Activated naive CD8-positive, alpha-beta T cell treated with anti-CD3 and anti-CD28 coated beads for 36 hours (primary cell): ENCODE data around the gene ZPBP. TPM values are rescaled to one million over a fixed set of nuclear protein-coding genes. Genes with fewer than 3 reads are reported as not detected.

ENCODE experiments used
- DNase-seq: peaks from one replicate; pipeline ENCODE4 v3.0.0; 2021
- H3K27ac Mint-ChIP-seq: one replicate; pipeline ENCODE4 v1.8.0; 2022; ENCODE audit warnings: mild to moderate bottlenecking, moderate library complexity, mixed read lengths
- H3K27me3 Mint-ChIP-seq: one replicate; pipeline ENCODE4 v1.8.0; 2022; ENCODE audit warnings: mild to moderate bottlenecking, mixed read lengths
- H3K36me3 Mint-ChIP-seq: one replicate; pipeline ENCODE4 v1.8.0; 2021; ENCODE audit warnings: mild to moderate bottlenecking, mixed read lengths
- H3K4me1 Mint-ChIP-seq: one replicate; pipeline ENCODE4 v1.8.0; 2021; ENCODE audit warnings: mixed read lengths
- H3K4me3 Mint-ChIP-seq: one replicate; pipeline ENCODE4 v1.8.0; 2022; ENCODE audit warnings: mild to moderate bottlenecking, moderate library complexity, mixed read lengths
- H3K9me3 Mint-ChIP-seq: one replicate; pipeline ENCODE4 v1.8.0; 2022; ENCODE audit warnings: mixed read lengths
- total RNA-seq, 2 experiments: library from RNA; stranded (reverse); gene quantifications; one replicate each; pipeline ENCODE4 v1.2.3, GENCODE V29; 2021

The ZPBP gene
- total RNA-seq, 2 experiments from 2014 or later = 0.37 TPM; not detected in 1

DNA sequence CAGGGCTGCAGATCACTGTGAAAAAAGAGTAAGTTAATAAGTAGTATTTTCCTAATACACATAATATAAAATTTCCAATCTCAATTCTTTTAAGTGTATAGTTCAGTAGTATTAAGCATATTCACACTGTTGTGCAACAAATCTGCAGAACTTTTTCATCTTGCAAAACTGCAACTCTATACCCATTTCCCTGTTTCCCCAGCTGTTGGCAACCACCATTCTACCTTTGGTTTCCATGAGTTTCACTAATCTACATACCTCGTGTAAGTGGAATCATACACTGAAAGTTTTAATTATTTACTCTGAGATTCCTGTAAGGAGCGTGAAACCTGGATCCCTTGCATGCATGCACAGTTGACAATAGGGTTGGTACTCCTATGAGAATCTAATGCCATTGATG is 155.4 kb downstream of the ZPBP start:
- DNase-seq = no peak
- Mint-ChIP-seq H3K27ac (no peak overlapping the region), H3K9me3 (peaks cover 4% of the 10 kb centered on the region), H3K4me3 (no peak overlapping the region), H3K4me1 (no peaks in the 10 kb centered on the region), H3K27me3 (no peaks in the 10 kb centered on the region), H3K36me3 (no peaks in the 10 kb centered on the region)

DNA sequence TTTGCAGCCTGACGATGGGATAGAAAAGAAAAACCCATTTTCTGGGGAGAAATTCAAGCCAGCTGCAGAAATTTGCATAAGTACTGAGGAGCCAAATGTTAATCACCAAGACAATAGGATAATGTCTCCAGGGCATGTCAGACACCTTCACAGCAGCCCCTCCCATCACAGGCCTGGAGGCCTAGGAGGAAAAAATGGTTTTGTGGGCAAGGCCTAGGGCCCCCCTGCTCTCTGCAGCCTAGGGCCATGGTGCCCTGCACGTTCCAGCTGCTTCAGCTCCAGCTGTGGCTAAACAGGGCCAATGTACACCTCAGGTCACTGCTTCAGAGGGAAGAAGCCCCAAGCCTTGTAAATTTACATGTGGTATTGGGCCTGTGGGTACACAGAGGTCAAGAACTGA is 161.4 kb downstream of the ZPBP start:
- Mint-ChIP-seq H3K4me1 (no peaks in the 10 kb centered on the region), H3K9me3 (peaks cover 19% of the 10 kb centered on the region), H3K4me3 (no peak overlapping the region), H3K36me3 (peaks cover 5% of the 10 kb centered on the region), H3K27ac (no peak overlapping the region), H3K27me3 (no peaks in the 10 kb centered on the region)
- DNase-seq = no peak

DNA sequence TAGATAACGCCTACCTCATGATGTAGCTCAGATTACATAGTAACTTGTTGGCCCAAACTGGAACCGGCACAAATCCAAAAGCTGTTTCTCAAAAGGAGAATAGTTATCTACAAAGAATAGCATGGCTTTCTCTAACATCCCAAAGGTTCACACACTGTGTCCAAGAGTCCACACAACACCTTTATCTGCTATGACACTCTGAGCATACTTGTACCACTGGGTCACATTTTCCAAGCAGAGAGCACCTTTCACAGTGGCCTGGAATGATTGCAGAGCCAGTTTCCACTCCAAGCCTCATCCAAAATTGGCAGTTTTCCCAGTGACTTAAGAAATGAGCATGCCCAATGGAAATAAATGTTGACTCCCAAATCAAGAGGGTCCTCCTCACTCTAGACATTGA is 164.3 kb downstream of the ZPBP start:
- Mint-ChIP-seq H3K4me3 (no peak overlapping the region), H3K27ac (no peak overlapping the region), H3K9me3 (peaks cover 19% of the 10 kb centered on the region), H3K4me1 (no peaks in the 10 kb centered on the region), H3K36me3 (peaks cover 5% of the 10 kb centered on the region), H3K27me3 (no peaks in the 10 kb centered on the region)
- no peak for DNase-seq

DNA sequence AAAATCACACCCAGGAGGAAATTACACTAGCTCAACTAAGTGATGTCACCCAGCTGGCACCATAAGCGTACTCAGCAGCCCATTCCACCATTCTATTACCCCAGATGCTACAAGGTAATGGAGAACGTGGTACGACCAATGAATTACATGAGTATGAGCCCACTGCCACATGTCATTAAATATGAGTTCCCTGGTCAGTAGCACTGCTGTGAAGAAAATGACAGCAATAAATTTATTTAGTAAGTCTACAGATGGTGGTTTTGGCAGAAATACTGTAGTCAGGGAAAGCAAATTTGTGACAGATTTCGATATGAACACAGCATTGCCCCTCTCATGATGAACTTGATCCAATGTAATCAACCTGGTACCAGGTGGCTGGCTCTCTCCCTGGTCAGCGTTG is 165.4 kb downstream of the ZPBP start:
- Mint-ChIP-seq H3K36me3 (peaks cover 5% of the 10 kb centered on the region), H3K9me3 (peaks cover 17% of the 10 kb centered on the region), H3K4me3 (no peak overlapping the region), H3K27me3 (no peaks in the 10 kb centered on the region), H3K4me1 (no peaks in the 10 kb centered on the region), H3K27ac (no peak overlapping the region)
- no peak for DNase-seq

DNA sequence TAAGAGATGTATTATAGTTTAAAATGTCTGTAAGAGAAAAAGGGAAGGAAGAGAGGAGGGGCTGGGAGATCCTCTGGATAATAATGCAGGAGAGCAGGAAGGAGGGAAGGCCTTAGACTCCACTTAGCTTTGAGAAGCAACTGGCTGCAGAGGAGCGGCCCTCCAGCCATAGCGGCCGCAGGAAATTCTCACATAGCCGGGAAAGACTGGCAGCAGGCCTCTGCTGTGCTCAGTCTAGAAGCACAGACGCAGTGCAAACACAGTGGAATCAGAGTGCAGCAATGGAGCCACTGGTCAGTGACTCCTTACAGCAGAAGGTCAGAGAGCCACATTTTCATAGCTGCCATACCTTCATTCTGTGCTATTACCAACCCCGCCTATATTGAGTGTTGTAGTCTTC is 166.3 kb downstream of the ZPBP start:
- Mint-ChIP-seq H3K4me1 (no peaks in the 10 kb centered on the region), H3K27me3 (no peaks in the 10 kb centered on the region), H3K27ac (no peak overlapping the region), H3K4me3 (no peak overlapping the region), H3K36me3 (peaks cover 5% of the 10 kb centered on the region), H3K9me3 (peaks cover 10% of the 10 kb centered on the region)
- no peak for DNase-seq

DNA sequence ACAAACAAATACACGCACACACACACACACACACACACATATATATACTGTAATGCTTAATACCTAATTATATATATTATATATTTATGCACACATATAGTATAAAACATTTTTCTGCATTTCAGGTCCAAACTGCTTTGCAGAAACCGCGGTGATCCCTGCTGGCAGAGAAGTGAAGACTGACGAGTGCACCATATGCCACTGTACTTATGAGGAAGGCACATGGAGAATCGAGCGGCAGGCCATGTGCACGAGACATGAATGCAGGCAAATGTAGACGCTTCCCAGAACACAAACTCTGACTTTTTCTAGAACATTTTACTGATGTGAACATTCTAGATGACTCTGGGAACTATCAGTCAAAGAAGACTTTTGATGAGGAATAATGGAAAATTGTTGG is 181.1 kb downstream of the ZPBP start:
- no peak overlapping the region for H3K27ac Mint-ChIP-seq
- DNase-seq = no peak
- H3K4me3 Mint-ChIP-seq = no peak overlapping the region
- H3K36me3 Mint-ChIP-seq = no peaks in the 10 kb centered on the region
- no peaks in the 10 kb centered on the region for H3K4me1 Mint-ChIP-seq
- H3K9me3 Mint-ChIP-seq = no peaks in the 10 kb centered on the region
- H3K27me3 Mint-ChIP-seq = no peaks in the 10 kb centered on the region

DNA sequence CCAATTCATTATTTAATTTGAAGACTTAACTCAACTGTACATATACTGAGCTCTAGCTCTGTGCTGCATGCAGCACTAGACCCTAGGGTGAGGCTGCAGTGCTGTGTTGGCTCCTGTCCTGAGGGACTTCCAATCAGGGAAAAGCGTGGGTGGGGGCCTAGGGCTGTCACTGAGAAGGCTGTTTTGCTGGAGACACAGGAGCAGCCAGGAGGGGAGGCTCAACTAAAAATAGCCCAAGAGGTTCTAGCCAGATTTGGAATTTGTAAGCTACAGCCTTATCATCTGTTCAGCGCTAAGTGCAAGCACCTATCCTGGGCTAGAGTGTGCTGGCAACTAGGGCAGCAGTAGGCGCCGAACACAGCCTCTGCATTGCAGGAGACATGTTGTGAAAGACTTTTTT is 198.5 kb downstream of the ZPBP start:
- Mint-ChIP-seq H3K4me3 (no peak overlapping the region), H3K27ac (no peak overlapping the region), H3K4me1 (no peaks in the 10 kb centered on the region), H3K9me3 (peaks cover 5% of the 10 kb centered on the region), H3K27me3 (peaks cover 10% of the 10 kb centered on the region), H3K36me3 (no peaks in the 10 kb centered on the region)
- no peak for DNase-seq

DNA sequence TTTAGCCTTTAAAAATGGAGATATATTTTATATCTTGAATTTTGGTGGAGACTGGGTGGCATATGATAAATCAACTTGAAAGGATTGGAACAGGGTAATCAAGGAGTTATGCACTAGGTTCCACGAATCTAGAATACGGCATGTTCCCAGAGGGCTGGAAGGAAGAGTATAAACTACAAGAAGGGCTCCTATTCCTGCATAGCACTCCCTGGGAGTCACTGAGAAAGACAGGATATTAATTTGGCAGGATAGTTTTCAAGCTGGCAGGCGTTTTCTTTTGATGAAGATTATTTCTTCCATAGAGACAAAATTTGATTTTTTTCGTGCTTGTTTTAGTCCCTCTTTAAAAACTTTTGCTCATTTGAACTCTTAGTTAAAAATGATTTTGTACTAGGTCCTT is 199.9 kb downstream of the ZPBP start:
- Mint-ChIP-seq H3K4me3 (no peak overlapping the region), H3K36me3 (no peaks in the 10 kb centered on the region), H3K9me3 (peaks cover 5% of the 10 kb centered on the region), H3K4me1 (no peaks in the 10 kb centered on the region), H3K27ac (no peak overlapping the region), H3K27me3 (peaks cover 10% of the 10 kb centered on the region)
- DNase-seq = no peak

DNA sequence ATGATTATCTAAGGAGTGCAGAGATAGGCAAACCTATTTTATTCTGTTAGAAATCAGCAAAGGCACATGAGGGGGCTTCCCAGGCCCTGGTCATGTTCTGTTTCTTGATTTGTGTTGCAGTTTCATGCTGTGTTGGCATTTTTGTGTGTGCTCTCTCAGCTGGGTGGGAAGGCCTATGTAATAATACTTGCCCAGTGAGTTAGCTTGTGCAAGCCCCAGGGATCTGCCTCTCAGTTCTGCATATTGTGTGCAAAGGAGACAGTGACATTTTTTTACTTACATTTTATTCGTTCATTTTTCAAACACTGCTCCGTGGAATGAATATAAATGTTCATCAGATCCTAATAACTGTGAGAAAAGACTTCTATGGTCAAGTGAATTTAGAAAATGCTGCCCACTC is 200.6 kb downstream of the ZPBP start:
- peaks cover 10% of the 10 kb centered on the region for H3K27me3 Mint-ChIP-seq
- peaks cover 5% of the 10 kb centered on the region for H3K9me3 Mint-ChIP-seq
- H3K4me3 Mint-ChIP-seq = no peak overlapping the region
- no peak overlapping the region for H3K27ac Mint-ChIP-seq
- H3K36me3 Mint-ChIP-seq = no peaks in the 10 kb centered on the region
- H3K4me1 Mint-ChIP-seq = no peaks in the 10 kb centered on the region
- DNase-seq = no peak

Other genes starting within 250 kb of the ZPBP start
- gene IKZF1, start 211.5 kb upstream of the ZPBP start, total RNA-seq = 100 to 1,000 TPM; 220 to 225 TPM